HepG2 (cell line): Measurements from ENCODE around the gene IRX5. TPM values are rescaled to one million over a fixed set of nuclear protein-coding genes. Genes with fewer than 3 reads are reported as not detected.

Experiments used
- ATAC-seq: fragments of 200-7000 bp; cut with Tn5 transposase; 3 replicates; pipeline ENCODE4 v1.9.1; 2020; ENCODE audit warnings: mild to moderate bottlenecking, moderate library complexity
- BruUV-seq: library from RNA; stranded (reverse); fragments of 400-500 nt; replicated peaks from 2 replicates; lab custom pipeline; 2021; lab: Mats Ljungman, UMichigan
- CTCF ChIA-PET: fragments of 300-600 bp; formaldehyde crosslinking; extraction: SDS; loops from one replicate; lab custom pipeline; 2021; ENCODE audit warnings: low total read pairs, inconsistent platforms, low intra/inter-chr PET ratio; lab: Yijun Ruan, JAX
- POLR2A ChIA-PET: fragments of 350-600 bp; sonication (Branson Sonifier 250); formaldehyde crosslinking; loops from one replicate; lab custom pipeline; 2020; ENCODE audit warnings: antibody characterized with exemption, inconsistent platforms; lab: Yijun Ruan, JAX
- DNase-seq: peaks from one replicate; pipeline ENCODE4 v3.0.0-alpha.2; 2015; ENCODE audit warnings: low spot score
- FAIRE-seq: peaks from 3 replicates; lab custom pipeline; 2011; peaks lifted over from hg19 to GRCh38; lab: Jason Lieb, UNC
- H2AFZ ChIP-seq: one replicate; pipeline ENCODE4 v1.6.1; 2011; ENCODE audit warnings: low read length, inconsistent platforms
- H3K27ac ChIP-seq: fragments of 300-600 bp; 3 replicates; pipeline ENCODE4 v1.8.0; 2011; ENCODE audit warnings: mixed run types, mild to moderate bottlenecking, mixed read lengths, low read length, inconsistent platforms; ENCODE audit not compliant: insufficient read depth; ENCODE audit errors: extremely low read length
- H3K27me3 ChIP-seq, 2 experiments: fragments of 200-600 bp in 1 of 2; 2 replicates in 1 of 2; 3 replicates in 1 of 2; pipeline versions ENCODE4 v1.6.0 to v1.8.0; 2011; ENCODE audit warnings: low read length in 2 of 2, mild to moderate bottlenecking in 2 of 2, moderate library complexity in 2 of 2, inconsistent platforms in 1 of 2; ENCODE audit not compliant: insufficient read depth in 2 of 2, control insufficient read depth in 1 of 2
- H3K36me3 ChIP-seq, 2 experiments: fragments of 200-600 bp in 1 of 2; replicated peaks in 1 of 2; 2 replicates in 1 of 2; 3 replicates in 1 of 2; pipeline versions ENCODE4 v1.5.1 to v1.8.0; 2011; ENCODE audit warnings: low read length in 2 of 2, inconsistent platforms in 1 of 2; ENCODE audit not compliant: insufficient read depth in 2 of 2, control insufficient read depth in 1 of 2
- H3K4me1 ChIP-seq: 2 replicates; pipeline ENCODE4 v1.5.1; 2012; ENCODE audit warnings: low read length, inconsistent platforms; ENCODE audit not compliant: insufficient read depth
- H3K4me2 ChIP-seq: 2 replicates; pipeline ENCODE4 v1.6.0; 2011; ENCODE audit warnings: low read depth, low read length, inconsistent platforms
- H3K4me3 ChIP-seq, 3 experiments: fragments of 200-600 bp in 1 of 3; sonication (generic), shearing (Covaris generic) in 1 of 3; replicated peaks in 1 of 3; 2 replicates each; pipeline ENCODE4 v1.5.1; 2011 to 2016; ENCODE audit warnings: low read length in 3 of 3, inconsistent platforms in 2 of 3, low read depth in 2 of 3, mild to moderate bottlenecking in 2 of 3, control low read depth in 1 of 3, mixed read lengths in 1 of 3; ENCODE audit not compliant: insufficient read depth in 1 of 3
- H3K79me2 ChIP-seq: one replicate; pipeline ENCODE4 v1.6.1; 2011; ENCODE audit warnings: low read length, inconsistent platforms; ENCODE audit not compliant: insufficient read depth
- H3K9ac ChIP-seq: 2 replicates; pipeline ENCODE4 v1.6.0; 2011; ENCODE audit warnings: mild to moderate bottlenecking, low read depth, low read length, inconsistent platforms; ENCODE audit not compliant: insufficient read depth
- H3K9me3 ChIP-seq: 2 replicates; pipeline ENCODE4 v1.5.1; 2012; ENCODE audit warnings: mild to moderate bottlenecking, low read length
- H4K20me1 ChIP-seq: 2 replicates; pipeline ENCODE4 v1.6.0; 2011; ENCODE audit warnings: inconsistent platforms, mild to moderate bottlenecking, low read length, moderate library complexity; ENCODE audit not compliant: insufficient read depth
- ARNT2 ChIP-seq: sonication (generic); formaldehyde crosslinking; IDR thresholded peaks from 2 replicates; pipeline ENCODE4 v1.8.0; 2022; ENCODE audit warnings: mild to moderate bottlenecking, low read depth, missing genetic modification reagents, moderate library complexity
- FOXK2 ChIP-seq: fragments of 450-650 bp; IDR thresholded peaks from 2 replicates; pipeline ENCODE4 v1.6.1; 2016
- POGZ ChIP-seq: sonication (generic); formaldehyde crosslinking; IDR thresholded peaks from 2 replicates; pipeline ENCODE4 v1.4.0; 2020; ENCODE audit warnings: mild to moderate bottlenecking, missing genetic modification reagents
- TARDBP ChIP-seq: sonication (generic); formaldehyde crosslinking; IDR thresholded peaks from 2 replicates; pipeline ENCODE4 v1.8.0; 2022; ENCODE audit warnings: mild to moderate bottlenecking, missing genetic modification reagents
- TCF7L2 ChIP-seq: IDR thresholded peaks from 2 replicates; pipeline ENCODE4 v1.6.1; 2011; ENCODE audit warnings: mild to moderate bottlenecking, low read depth, low read length, moderate library complexity
- ZBED4 ChIP-seq: sonication (generic); formaldehyde crosslinking; IDR thresholded peaks from 2 replicates; pipeline ENCODE4 v1.4.0; 2020; ENCODE audit warnings: missing genetic modification reagents, borderline replicate concordance
- ZMYM3 ChIP-seq: sonication (generic); formaldehyde crosslinking; IDR thresholded peaks from 2 replicates; pipeline ENCODE4 v1.5.1; 2020; ENCODE audit warnings: mild to moderate bottlenecking, missing genetic modification reagents
- ZNF33A ChIP-seq: sonication (generic); formaldehyde crosslinking; IDR thresholded peaks from 2 replicates; pipeline ENCODE4 v1.5.1; 2020; ENCODE audit warnings: missing genetic modification reagents, mild to moderate bottlenecking, moderate library complexity, borderline replicate concordance
- ZNF34 ChIP-seq: sonication (generic); formaldehyde crosslinking; IDR thresholded peaks from 2 replicates; pipeline ENCODE4 v1.4.0; 2020; ENCODE audit warnings: mild to moderate bottlenecking, missing genetic modification reagents, borderline replicate concordance
- ZNF557 ChIP-seq: sonication (generic); formaldehyde crosslinking; IDR thresholded peaks from 2 replicates; pipeline ENCODE4 v1.4.0; 2020; ENCODE audit warnings: missing genetic modification reagents
- ZSCAN9 ChIP-seq: IDR thresholded peaks from 2 replicates; pipeline ENCODE4 v1.6.1; 2016; ENCODE audit warnings: borderline replicate concordance
- WGBS: methylation state at CpG from one replicate; pipeline ENCODE4 v1.1.6; 2017; ENCODE audit warnings: low lambda C conversion rate; 5-methylcytosine and 5-hydroxymethylcytosine counted together
- in situ Hi-C: cut with HindIII; loops from 2 replicates; pipeline ENCODE4 v1.10.0; 2017; ENCODE audit warnings: low pct_unique_long_range_greater_than_20kb; ENCODE audit not compliant: extremely low pct_ligation_motif_present
- intact Hi-C: fragments of 100-400 bp; cut with micrococcal nuclease; formaldehyde crosslinking; loops from one replicate; pipeline ENCODE4 v1.10.0; 2022; ENCODE audit not compliant: unreplicated experiment
- polyA plus RNA-seq, 8 experiments: library from polyadenylated mRNA; depleted of rRNA in 3 of 8; stranded (reverse) in 7 of 8; unstranded in 1 of 8; fragments of >200 nt; fragmentation: Illumina TruSeq in 4 of 8; extraction: Trizol in 4 of 8; gene quantifications; 2 replicates each; pipeline versions ENCODE4 v1.2.1 to v1.2.3, GENCODE V29; 2011 to 2016; ENCODE audit warnings: low read depth in 4 of 8, missing spikeins in 1 of 8, mixed read lengths in 1 of 8; ENCODE audit not compliant: insufficient read depth in 1 of 8
- total RNA-seq, 5 experiments: library from RNA; depleted of rRNA; stranded (reverse); fragments of >200 nt; fragmentation: Illumina TruSeq; extraction: Trizol; gene quantifications; 2 replicates each; pipeline ENCODE4 v1.2.3, GENCODE V29; 2016; ENCODE audit warnings: low read depth in 1 of 5
- TF ChIP-seq, protein P1 (sequence below): IDR thresholded peaks from 2 replicates; pipeline ENCODE4 v1.6.1; 2016; ENCODE audit warnings: control low read depth

Gene IRX5
- total and polyA plus RNA-seq, 2 of the 13 experiments (the other 11 are each of a cell fraction or from before 2014, with no cell fraction given) = not detected

DNA sequence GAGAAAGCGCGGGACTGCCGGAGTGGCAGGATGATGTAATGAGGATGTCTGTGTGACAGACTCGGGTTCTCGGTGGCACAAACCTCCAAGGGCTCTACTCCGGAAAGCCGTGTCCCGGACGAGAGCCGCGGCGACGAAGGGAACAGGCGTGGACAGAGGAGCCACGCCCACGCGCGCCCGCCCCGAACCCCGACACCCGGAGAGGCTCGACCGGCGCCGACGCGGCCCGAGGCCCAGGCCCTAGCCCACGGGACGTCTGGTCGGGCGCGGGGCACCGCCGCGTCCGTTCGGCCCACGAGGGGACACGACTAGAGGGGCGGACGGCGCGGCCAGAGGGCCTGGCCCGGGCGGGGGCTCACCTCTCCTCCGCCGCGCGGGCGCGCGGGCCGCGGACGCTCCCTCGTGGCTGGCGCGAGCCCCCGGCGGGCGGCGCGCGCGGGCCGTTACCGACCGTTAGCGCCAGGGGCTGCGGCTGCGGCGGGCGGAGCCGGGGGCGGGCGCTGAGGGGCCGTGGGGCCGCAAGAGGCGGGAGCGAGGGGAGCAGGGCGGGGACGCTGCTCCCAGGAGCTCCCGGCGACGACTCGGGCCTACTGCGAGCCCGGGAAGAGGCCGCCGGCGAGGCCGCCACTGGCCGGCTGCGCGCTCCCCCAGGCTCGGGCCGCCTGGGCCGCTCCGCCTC, 2.1 kb upstream of the IRX5 start:
- no peak overlapping the region for H3K4me2 ChIP-seq
- ATAC-seq (no peak), FAIRE-seq (no peak), DNase-seq (no peak)
- no peak overlapping the region for H3K4me3 ChIP-seq
- H4K20me1 ChIP-seq = no peaks in the 10 kb centered on the region
- no peak overlapping the region for H3K9ac ChIP-seq
- BruUV-seq = no TSS peak
- no peaks in the 10 kb centered on the region for H3K9me3 ChIP-seq
- H3K79me2 ChIP-seq = no peaks in the 10 kb centered on the region
- H3K36me3 ChIP-seq = no peaks in the 10 kb centered on the region
- intact Hi-C loops (no loop called here), in situ Hi-C loops (no loop called here)
- TF ChIP-seq ARNT2 (CRISPR knock-in tag) = no peak
- TF ChIP-seq TARDBP (CRISPR knock-in tag) = no peak
- no peak for TF ChIP-seq ZNF557 (CRISPR knock-in tag)
- H2AFZ ChIP-seq = no peak overlapping the region
- ChIA-PET CTCF (no interaction called here), POLR2A (no interaction called here)
- H3K27ac ChIP-seq = no peak overlapping the region
- 87% methylated on average over 72 of the region's 101 CpGs for WGBS
- peaks cover 0 to 16% of the 10 kb centered on the region in 2 experiments; a peak in 4 of 5 replicates for H3K27me3 ChIP-seq
- H3K4me1 ChIP-seq = no peaks in the 10 kb centered on the region

DNA sequence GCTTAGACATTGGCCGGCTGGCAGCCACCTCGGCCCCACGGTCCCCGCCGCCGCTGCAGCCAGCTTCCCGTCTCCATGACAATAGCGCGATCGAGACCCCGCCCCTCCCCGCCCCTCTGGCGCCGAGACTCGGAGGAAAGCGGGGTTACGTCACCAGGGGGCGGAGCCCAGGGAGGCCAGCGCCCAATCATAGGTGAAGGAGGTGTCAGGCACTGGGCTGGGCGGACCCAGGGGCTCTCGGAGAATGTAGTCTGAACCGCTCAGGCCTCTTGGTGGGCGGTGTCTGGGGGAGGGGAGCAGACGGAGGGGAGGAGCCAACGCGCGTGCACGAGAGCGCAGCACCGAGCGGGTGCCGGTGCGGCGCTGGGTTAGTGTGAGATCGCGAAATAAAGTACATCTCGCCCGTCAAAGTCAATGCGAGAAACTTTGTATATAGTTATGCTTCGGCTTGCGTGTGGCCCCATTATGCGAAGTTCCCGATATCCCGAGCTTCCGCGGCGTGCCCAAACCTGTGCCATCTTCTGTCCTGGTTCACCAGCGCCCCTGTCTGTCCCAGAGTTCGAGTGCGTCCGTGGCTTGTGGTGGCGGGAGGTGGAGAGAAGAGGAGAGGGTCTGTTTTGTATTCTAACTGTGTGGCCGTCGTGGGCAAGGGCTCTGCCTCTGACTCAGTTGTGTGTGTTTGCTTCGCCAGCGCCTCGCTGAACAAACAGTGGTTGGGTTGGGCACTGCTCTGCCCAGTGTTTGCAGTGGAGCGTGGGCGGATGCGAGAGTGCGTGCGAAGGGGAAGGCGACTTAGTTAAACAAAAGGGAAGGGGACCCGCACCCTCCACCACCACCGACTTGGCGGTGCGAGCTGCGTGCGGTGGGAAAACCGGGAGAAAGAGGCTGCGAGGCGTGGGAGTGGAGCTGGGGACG, 1.3 kb upstream of the IRX5 start:
- FAIRE-seq = no peak
- no peak for DNase-seq
- H3K36me3 ChIP-seq = no peaks in the 10 kb centered on the region
- intact Hi-C loops (no loop called here), in situ Hi-C loops (no loop called here)
- no peak overlapping the region for H3K9ac ChIP-seq
- no peaks in the 10 kb centered on the region for H3K9me3 ChIP-seq
- H3K27ac ChIP-seq = no peak overlapping the region
- no peak overlapping the region for H3K4me2 ChIP-seq
- H3K4me3 ChIP-seq = no peak overlapping the region
- H3K4me1 ChIP-seq = no peaks in the 10 kb centered on the region
- ATAC-seq = no peak
- 69% methylated on average over 73 of the region's 73 CpGs for WGBS
- CTCF ChIA-PET = no interaction called here
- H3K79me2 ChIP-seq = no peaks in the 10 kb centered on the region
- POLR2A ChIA-PET = no interaction called here
- H4K20me1 ChIP-seq = no peaks in the 10 kb centered on the region
- peaks cover 0 to 18% of the 10 kb centered on the region in 2 experiments for H3K27me3 ChIP-seq
- BruUV-seq = no TSS peak
- H2AFZ ChIP-seq = no peak overlapping the region
- no peak for TF ChIP-seq ZMYM3 (CRISPR knock-in tag)
- TF ChIP-seq FOXK2 = no peak
- TF ChIP-seq, protein P1, sequence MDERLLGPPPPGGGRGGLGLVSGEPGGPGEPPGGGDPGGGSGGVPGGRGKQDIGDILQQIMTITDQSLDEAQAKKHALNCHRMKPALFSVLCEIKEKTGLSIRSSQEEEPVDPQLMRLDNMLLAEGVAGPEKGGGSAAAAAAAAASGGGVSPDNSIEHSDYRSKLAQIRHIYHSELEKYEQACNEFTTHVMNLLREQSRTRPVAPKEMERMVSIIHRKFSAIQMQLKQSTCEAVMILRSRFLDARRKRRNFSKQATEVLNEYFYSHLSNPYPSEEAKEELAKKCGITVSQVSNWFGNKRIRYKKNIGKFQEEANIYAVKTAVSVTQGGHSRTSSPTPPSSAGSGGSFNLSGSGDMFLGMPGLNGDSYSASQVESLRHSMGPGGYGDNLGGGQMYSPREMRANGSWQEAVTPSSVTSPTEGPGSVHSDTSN (CRISPR knock-in tag) = no peak
- TF ChIP-seq TCF7L2 = no peak
- TF ChIP-seq ZSCAN9 = no peak
- no peak for TF ChIP-seq ZNF33A (CRISPR knock-in tag)
- TF ChIP-seq ZBED4 = no peak
- TF ChIP-seq ZNF34 (CRISPR knock-in tag) = no peak
- TF ChIP-seq POGZ (CRISPR knock-in tag) = no peak
